Gastroesophageal sphincter (tissue), 3 donors: ENCODE results near the gene RBM38.

ENCODE experiments used
- POLR2AphosphoS5 ChIP-seq: sonication (generic); formaldehyde crosslinking; IDR thresholded peaks from one replicate; pipeline ENCODE4 v1.6.1; 2017; ENCODE audit warnings: antibody characterized with exemption
- TF ChIP-seq, protein P1 (sequence below), 4 experiments: fragments of 200-600 bp in 2 of 4; fragments of 450-650 bp in 2 of 4; sonication (generic) in 1 of 4; IDR thresholded peaks; one replicate each; pipeline ENCODE4 v1.5.1; 2017 to 2019; ENCODE audit warnings: antibody characterized with exemption in 4 of 4, mild to moderate bottlenecking in 2 of 4, moderate library complexity in 2 of 4

GRCh38 chr20:57433657-57434389 is 42.6 kb downstream of the RBM38 start:
- TF ChIP-seq POLR2AphosphoS5: no peak
- TF ChIP-seq, protein P1, sequence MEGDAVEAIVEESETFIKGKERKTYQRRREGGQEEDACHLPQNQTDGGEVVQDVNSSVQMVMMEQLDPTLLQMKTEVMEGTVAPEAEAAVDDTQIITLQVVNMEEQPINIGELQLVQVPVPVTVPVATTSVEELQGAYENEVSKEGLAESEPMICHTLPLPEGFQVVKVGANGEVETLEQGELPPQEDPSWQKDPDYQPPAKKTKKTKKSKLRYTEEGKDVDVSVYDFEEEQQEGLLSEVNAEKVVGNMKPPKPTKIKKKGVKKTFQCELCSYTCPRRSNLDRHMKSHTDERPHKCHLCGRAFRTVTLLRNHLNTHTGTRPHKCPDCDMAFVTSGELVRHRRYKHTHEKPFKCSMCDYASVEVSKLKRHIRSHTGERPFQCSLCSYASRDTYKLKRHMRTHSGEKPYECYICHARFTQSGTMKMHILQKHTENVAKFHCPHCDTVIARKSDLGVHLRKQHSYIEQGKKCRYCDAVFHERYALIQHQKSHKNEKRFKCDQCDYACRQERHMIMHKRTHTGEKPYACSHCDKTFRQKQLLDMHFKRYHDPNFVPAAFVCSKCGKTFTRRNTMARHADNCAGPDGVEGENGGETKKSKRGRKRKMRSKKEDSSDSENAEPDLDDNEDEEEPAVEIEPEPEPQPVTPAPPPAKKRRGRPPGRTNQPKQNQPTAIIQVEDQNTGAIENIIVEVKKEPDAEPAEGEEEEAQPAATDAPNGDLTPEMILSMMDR (IDR thresholded peaks at IDR 0.05): no peak
